Stimulated activated CD8-positive, alpha-beta memory T cell treated with anti-CD3 and anti-CD28 coated beads, Interleukin-4, amount 100 ng/mL, for 24 hours (primary cell): ENCODE data around the gene SLC39A9.

ENCODE experiments used
- DNase-seq: peaks from one replicate; pipeline ENCODE4 v3.0.0-alpha.2; 2020; ENCODE audit warnings: low read depth

SLC39A9 gene

GRCh38 chr14:69398053-69398817 lies at the start of gene SLC39A9, which contains the start of gene ERH:
Gene SLC39A9, plus strand, starts transcription at chr14:69398692. Its CDS starts 678 bp downstream, at chr14:69399370.
Gene ERH, minus strand, starts transcription at chr14:69398299. Its CDS starts 66 bp downstream, at chr14:69398233.
- DNase-seq, result peak; percentile 86

- no peak for DNase-seq
Measured at GRCh38 chr14:69349091-69349777, 49.3 kb upstream of the SLC39A9 start.

- DNase-seq, result no peak
Measured at GRCh38 chr14:69350892-69351291, 47.6 kb upstream of the SLC39A9 start.

- no peak for DNase-seq
Measured at GRCh38 chr14:69351385-69351784, 47.1 kb upstream of the SLC39A9 start.

GRCh38 chr14:69351911-69352310 lies 46.6 kb upstream of the SLC39A9 start:
- no peak for DNase-seq

- no peak for DNase-seq
Measured at GRCh38 chr14:69353168-69353567, 45.3 kb upstream of the SLC39A9 start.

- DNase-seq, result peak; percentile 36
Measured at GRCh38 chr14:69354383-69355153, 43.9 kb upstream of the SLC39A9 start.

GRCh38 chr14:69355154-69355597 lies 43.3 kb upstream of the SLC39A9 start:
- DNase-seq, result no peak

- no peak for DNase-seq
Measured at GRCh38 chr14:69355607-69356281, 42.7 kb upstream of the SLC39A9 start.

- DNase-seq, result no peak
Measured at GRCh38 chr14:69356903-69357543, 41.5 kb upstream of the SLC39A9 start.

GRCh38 chr14:69357544-69358200 lies 40.8 kb upstream of the SLC39A9 start:
- no peak for DNase-seq

- DNase-seq, result peak; percentile 11
Measured at GRCh38 chr14:69358233-69358963, 40.1 kb upstream of the SLC39A9 start.

- DNase-seq, result no peak
Measured at GRCh38 chr14:69358966-69359365, 39.5 kb upstream of the SLC39A9 start.

- DNase-seq, result no peak
Measured at GRCh38 chr14:69360438-69361108, 37.9 kb upstream of the SLC39A9 start.

GRCh38 chr14:69363055-69363454 lies 35.4 kb upstream of the SLC39A9 start:
- no peak for DNase-seq

- no peak for DNase-seq
Measured at GRCh38 chr14:69363964-69364363, 34.5 kb upstream of the SLC39A9 start.

- no peak for DNase-seq
Measured at GRCh38 chr14:69364378-69364777, 34.1 kb upstream of the SLC39A9 start.

- DNase-seq, result no peak
Measured at GRCh38 chr14:69366069-69366468, 32.4 kb upstream of the SLC39A9 start.

- no peak for DNase-seq
Measured at GRCh38 chr14:69366761-69367160, 31.7 kb upstream of the SLC39A9 start.

- DNase-seq, result no peak
Measured at GRCh38 chr14:69368381-69368780, 30.1 kb upstream of the SLC39A9 start.
